ENCODE results near the gene MED25.
A peak's percentile ranks its signal among the peaks of the same experiment; 100 is the strongest.

MED25 gene

GRCh38 chr19:49873834-49874233 is 55.7 kb downstream of the MED25 start:
- no peak for DNase-seq (ENCODE audit: low read depth in 2 of 2)

- DNase-seq (ENCODE audit: low read depth in 2 of 2) = no peak
Observed at GRCh38 chr19:49874503-49875157, 56.5 kb downstream of the MED25 start.

- no peak for DNase-seq (ENCODE audit: low read depth in 2 of 2)
Observed at GRCh38 chr19:49875177-49875576, 57.1 kb downstream of the MED25 start.

GRCh38 chr19:49875857-49876421 is 57.9 kb downstream of the MED25 start:
- DNase-seq (ENCODE audit: low read depth in 2 of 2) = no peak

GRCh38 chr19:49876422-49877019 is 58.4 kb downstream of the MED25 start:
- DNase-seq (ENCODE audit: low read depth in 2 of 2) = peak; percentile 91 to 96

GRCh38 chr19:49877020-49877878 is 59.2 kb downstream of the MED25 start, which contains the start of the genes AKT1S1 and TBC1D17:
Gene AKT1S1 (minus strand): TSS chr19:49877355. CDS start chr19:49873295, 4,060 bp downstream.
Gene TBC1D17 (plus strand): TSS chr19:49877702. CDS start chr19:49877724, 22 bp downstream.
- DNase-seq (ENCODE audit: low read depth in 2 of 2) = peak; percentile 86 to 97

- peak; percentile 97 to 98 for DNase-seq (ENCODE audit: low read depth in 2 of 2)
Observed at GRCh38 chr19:49877879-49878743, 60.0 kb downstream of the MED25 start.

- DNase-seq (ENCODE audit: low read depth in 2 of 2) = no peak
Observed at GRCh38 chr19:49878744-49879070, 60.6 kb downstream of the MED25 start.

- DNase-seq (ENCODE audit: low read depth in 2 of 2) = no peak
Observed at GRCh38 chr19:49879243-49879963, 61.3 kb downstream of the MED25 start.

GRCh38 chr19:49880162-49880869 is 62.2 kb downstream of the MED25 start:
- no peak for DNase-seq (ENCODE audit: low read depth in 2 of 2)

- DNase-seq (ENCODE audit: low read depth in 2 of 2) = no peak
Observed at GRCh38 chr19:49881186-49881585, 63.1 kb downstream of the MED25 start.

- no peak for DNase-seq (ENCODE audit: low read depth in 2 of 2)
Observed at GRCh38 chr19:49881672-49882394, 63.7 kb downstream of the MED25 start.

GRCh38 chr19:49882643-49883042 is 64.6 kb downstream of the MED25 start:
- DNase-seq (ENCODE audit: low read depth in 2 of 2) = no peak

- no peak for DNase-seq (ENCODE audit: low read depth in 2 of 2)
Observed at GRCh38 chr19:49883094-49883493, 65.0 kb downstream of the MED25 start.

GRCh38 chr19:49884109-49884508 is 66.0 kb downstream of the MED25 start:
- DNase-seq (ENCODE audit: low read depth in 2 of 2) = no peak

- DNase-seq (ENCODE audit: low read depth in 2 of 2) = no peak
Observed at GRCh38 chr19:49884760-49885159, 66.7 kb downstream of the MED25 start.
